Right atrium auricular region (tissue), 2 donors: ENCODE data around the gene GPBAR1. TPM values are rescaled to one million over a fixed set of nuclear protein-coding genes. Genes with fewer than 3 reads are reported as not detected.

Experiments used
- DNase-seq: peaks from one replicate; pipeline ENCODE4 v3.0.0-alpha.2; 2019; ENCODE audit warnings: low spot score
- H3K27ac ChIP-seq, 2 donors: fragments of 200-600 bp; sonication (generic); 1 replicate in 1 of 2; 2 replicates in 1 of 2; pipeline ENCODE4 v1.5.1; 2016 to 2019
- H3K27me3 ChIP-seq, 2 donors: fragments of 200-600 bp; sonication (generic); one replicate each; pipeline versions ENCODE4 v1.5.1 to v1.6.0; 2017 to 2019
- H3K36me3 ChIP-seq: fragments of 200-600 bp; sonication (generic); one replicate; pipeline ENCODE4 v1.5.1; 2016
- H3K4me1 ChIP-seq, 2 donors: fragments of 200-600 bp; sonication (generic); one replicate each; pipeline versions ENCODE4 v1.5.1 to v1.6.0; 2017 to 2019
- H3K4me3 ChIP-seq, 2 donors: fragments of 200-600 bp; sonication (generic); 1 replicate in 1 of 2; 2 replicates in 1 of 2; pipeline ENCODE4 v1.5.1; 2017 to 2019; ENCODE audit warnings: mild to moderate bottlenecking in 1 of 2, moderate library complexity in 1 of 2
- H3K9me3 ChIP-seq, 2 donors: fragments of 200-600 bp; sonication (generic); one replicate each; pipeline ENCODE4 v1.5.1; 2019
- CTCF ChIP-seq, 2 donors: fragments of 200-600 bp; sonication (generic); IDR thresholded peaks; one replicate each; pipeline ENCODE4 v1.5.1; 2019; ENCODE audit warnings: antibody characterized with exemption in 2 of 2
- total RNA-seq, 2 donors: library from RNA; depleted of rRNA; stranded (reverse); fragments of >200 nt; gene quantifications; one replicate each; pipeline ENCODE4 v1.1.0, GENCODE V29; 2016

GPBAR1 gene
- total RNA-seq, 2 donors from 2014 or later = 1.9 to 10.7 TPM

DNA sequence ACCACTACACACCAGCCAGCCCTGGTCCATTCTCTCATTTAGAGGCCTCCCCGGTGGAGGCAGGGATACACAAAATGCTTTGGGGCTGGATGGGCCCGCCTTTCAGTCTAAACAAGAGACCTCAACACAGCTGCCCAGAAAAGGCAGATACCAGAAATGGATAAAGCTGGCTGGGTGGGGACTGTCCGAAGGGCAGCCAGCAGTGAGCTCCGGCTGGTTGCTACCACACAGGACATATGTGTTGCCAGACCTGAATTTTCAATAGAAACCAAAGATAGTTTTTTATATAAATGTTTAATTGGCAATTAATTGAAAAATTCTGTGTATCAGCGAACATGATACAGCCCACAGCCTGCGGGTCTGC lies 1.4 kb downstream of the GPBAR1 start:
- peaks cover 0 to 57% of the 10 kb centered on the region in 2 donors for H3K4me1 ChIP-seq
- no peaks in the 10 kb centered on the region for H3K9me3 ChIP-seq
- DNase-seq = no peak
- H3K36me3 ChIP-seq = peaks cover 42% of the 10 kb centered on the region
- no peak for TF ChIP-seq CTCF (IDR thresholded peaks at IDR 0.05)
- no peak overlapping the region for H3K4me3 ChIP-seq
- peak overlapping the region; percentile 82 to 85 for H3K27ac ChIP-seq
- H3K27me3 ChIP-seq = no peaks in the 10 kb centered on the region

GRCh38 chr2:218262631-218263586 lies 2.1 kb downstream of the GPBAR1 start:
- H3K4me1 ChIP-seq = peaks cover 0 to 51% of the 10 kb centered on the region in 2 donors
- no peak overlapping the region for H3K27ac ChIP-seq
- no peak for TF ChIP-seq CTCF (IDR thresholded peaks at IDR 0.05)
- DNase-seq = no peak
- H3K9me3 ChIP-seq = no peaks in the 10 kb centered on the region
- H3K27me3 ChIP-seq = no peaks in the 10 kb centered on the region
- H3K36me3 ChIP-seq = peaks cover 49% of the 10 kb centered on the region
- no peak overlapping the region for H3K4me3 ChIP-seq

DNA sequence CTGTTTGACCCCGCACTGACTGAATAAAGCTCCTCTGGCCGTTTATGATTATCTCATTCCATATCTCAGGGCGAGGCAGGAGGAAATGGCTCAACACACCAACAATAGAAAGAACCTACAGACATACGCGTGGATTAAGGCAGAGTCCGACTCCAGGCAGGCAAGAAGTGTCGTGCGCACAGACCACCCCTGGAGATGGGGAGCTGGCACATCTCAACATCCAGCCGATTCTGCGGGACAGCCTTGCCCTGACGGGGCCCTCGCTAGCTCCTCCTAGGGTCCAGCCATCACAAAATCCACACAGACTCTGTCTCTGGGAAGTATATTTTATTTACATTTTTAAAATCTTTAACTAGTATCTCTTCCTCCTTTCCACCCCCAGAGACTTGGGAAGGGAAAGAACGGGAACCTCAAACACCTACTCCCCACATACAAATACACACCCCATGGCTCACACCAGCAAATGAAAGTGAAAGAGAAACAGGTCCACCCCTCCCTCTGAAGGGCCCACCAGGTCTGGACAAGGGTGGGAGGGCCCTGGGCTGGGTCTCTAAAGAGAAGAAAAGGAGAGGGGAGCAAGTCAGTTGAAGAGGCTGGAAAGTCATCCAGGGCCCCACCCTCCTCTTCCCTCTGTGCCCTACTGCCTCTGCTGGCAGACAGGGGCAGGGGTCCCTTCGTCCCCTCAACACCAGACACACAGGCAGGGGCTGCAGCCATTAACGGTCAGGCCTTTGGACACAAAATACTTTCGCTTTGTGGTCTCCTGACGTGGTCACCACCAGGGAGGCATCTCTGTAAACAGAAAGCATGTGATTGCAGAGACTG lies 3.2 kb downstream of the GPBAR1 start:
- no peak for DNase-seq
- Histone ChIP-seq H3K4me1 (peaks cover 0 to 45% of the 10 kb centered on the region in 2 donors), H3K27me3 (no peaks in the 10 kb centered on the region), H3K36me3 (peaks cover 49% of the 10 kb centered on the region), H3K27ac (no peak overlapping the region), H3K4me3 (no peak overlapping the region), H3K9me3 (no peaks in the 10 kb centered on the region)
- no peak for TF ChIP-seq CTCF (IDR thresholded peaks at IDR 0.05)

GRCh38 chr2:218264773-218265561 lies 4.2 kb downstream of the GPBAR1 start:
- no peak overlapping the region for H3K4me3 ChIP-seq
- no peak overlapping the region for H3K27ac ChIP-seq
- TF ChIP-seq CTCF (IDR thresholded peaks at IDR 0.05) = no peak
- no peaks in the 10 kb centered on the region for H3K9me3 ChIP-seq
- no peaks in the 10 kb centered on the region for H3K27me3 ChIP-seq
- no peak for DNase-seq
- H3K4me1 ChIP-seq = peaks cover 0 to 40% of the 10 kb centered on the region in 2 donors
- H3K36me3 ChIP-seq = peaks cover 49% of the 10 kb centered on the region

- Histone ChIP-seq H3K36me3 (peaks cover 49% of the 10 kb centered on the region), H3K4me1 (peaks cover 0 to 34% of the 10 kb centered on the region in 2 donors), H3K27ac (no peak overlapping the region), H3K4me3 (no peak overlapping the region), H3K9me3 (no peaks in the 10 kb centered on the region), H3K27me3 (no peaks in the 10 kb centered on the region)
- TF ChIP-seq CTCF (IDR thresholded peaks at IDR 0.05) = no peak
- DNase-seq = no peak
Measured at GRCh38 chr2:218265626-218266025, 4.8 kb downstream of the GPBAR1 start.
